Colonic mucosa (tissue), 4 donors: ENCODE results near the gene SKP1. TPM values are rescaled to one million over a fixed set of nuclear protein-coding genes. Genes with fewer than 3 reads are reported as not detected.

ENCODE experiments used
- DNase-seq: peaks from one replicate; pipeline ENCODE4 v3.0.0-alpha.2; 2020
- H3K27ac ChIP-seq: fragments of 200-600 bp; one replicate; pipeline ENCODE4 v1.8.0; 2021
- H3K27me3 ChIP-seq: fragments of 200-600 bp; one replicate; pipeline ENCODE4 v1.8.0; 2021
- H3K36me3 ChIP-seq: fragments of 200-600 bp; one replicate; pipeline ENCODE4 v1.8.0; 2021
- H3K4me1 ChIP-seq: fragments of 200-600 bp; one replicate; pipeline ENCODE4 v1.8.0; 2021; ENCODE audit warnings: mild to moderate bottlenecking
- H3K4me3 ChIP-seq: fragments of 200-600 bp; one replicate; pipeline ENCODE4 v1.8.0; 2021
- H3K9ac ChIP-seq, 2 donors: one replicate each; pipeline ENCODE4 v1.7.0; 2013; ENCODE audit warnings: control low read depth in 2 of 2, low read depth in 2 of 2, low read length in 2 of 2
- H3K9me3 ChIP-seq: fragments of 200-600 bp; one replicate; pipeline ENCODE4 v1.8.0; 2021
- intact Hi-C: fragments of 100-400 bp; cut with DNase I; formaldehyde crosslinking; loops from one replicate; pipeline ENCODE4 v1.14.1; 2022
- total RNA-seq, 2 donors: library from RNA; stranded (reverse); fragmentation: NEBNext Ultra II Directional in 1 of 2; extraction: Animal tissue kit (Norgen Biotek cat#: 25700) in 1 of 2; gene quantifications; one replicate each; pipeline ENCODE4 v1.2.1, GENCODE V29; 2021
- TF ChIP-seq, protein P1 (sequence below): fragments of 200-600 bp; IDR thresholded peaks from one replicate; pipeline ENCODE4 v1.8.0; 2022; ENCODE audit warnings: antibody characterized with exemption, mild to moderate bottlenecking
- donor health status: healthy.
- donor health status: DM: no; HTN: no; CAD: no.
- donor health status: DM: no; HTN: no; CAD: no.

The SKP1 gene
- total RNA-seq, 2 donors from 2014 or later, result 235 to 272 TPM

DNA sequence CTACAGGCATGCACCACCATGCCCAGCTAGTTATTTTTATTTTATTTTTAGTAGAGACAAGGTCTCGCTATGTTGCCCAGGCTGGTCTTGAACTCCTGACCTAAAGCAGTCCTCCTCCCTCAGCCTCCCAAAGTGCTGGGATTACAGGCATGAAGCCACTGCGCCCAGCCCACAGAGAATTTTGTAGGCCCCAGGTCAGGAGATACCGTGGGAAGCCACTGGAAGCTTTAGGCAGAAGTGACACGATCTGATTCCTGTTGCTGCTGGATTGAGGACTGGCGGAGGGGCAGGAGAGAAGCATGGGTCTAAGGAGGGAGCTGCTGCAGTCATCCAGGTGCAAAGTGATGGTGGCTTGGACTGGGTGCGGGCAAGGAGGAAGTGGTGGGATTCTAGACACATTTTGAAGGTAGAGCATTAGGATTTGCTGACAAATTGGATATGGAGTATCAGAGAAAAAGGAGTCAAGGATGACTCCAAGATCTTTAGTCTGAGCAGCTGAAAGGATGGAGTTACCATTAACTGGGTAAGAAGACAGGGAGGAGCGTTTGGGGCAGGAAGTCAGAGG, 41.6 kb downstream of the SKP1 start:
- no peak overlapping the region for H3K9ac ChIP-seq
- TF ChIP-seq, protein P1, sequence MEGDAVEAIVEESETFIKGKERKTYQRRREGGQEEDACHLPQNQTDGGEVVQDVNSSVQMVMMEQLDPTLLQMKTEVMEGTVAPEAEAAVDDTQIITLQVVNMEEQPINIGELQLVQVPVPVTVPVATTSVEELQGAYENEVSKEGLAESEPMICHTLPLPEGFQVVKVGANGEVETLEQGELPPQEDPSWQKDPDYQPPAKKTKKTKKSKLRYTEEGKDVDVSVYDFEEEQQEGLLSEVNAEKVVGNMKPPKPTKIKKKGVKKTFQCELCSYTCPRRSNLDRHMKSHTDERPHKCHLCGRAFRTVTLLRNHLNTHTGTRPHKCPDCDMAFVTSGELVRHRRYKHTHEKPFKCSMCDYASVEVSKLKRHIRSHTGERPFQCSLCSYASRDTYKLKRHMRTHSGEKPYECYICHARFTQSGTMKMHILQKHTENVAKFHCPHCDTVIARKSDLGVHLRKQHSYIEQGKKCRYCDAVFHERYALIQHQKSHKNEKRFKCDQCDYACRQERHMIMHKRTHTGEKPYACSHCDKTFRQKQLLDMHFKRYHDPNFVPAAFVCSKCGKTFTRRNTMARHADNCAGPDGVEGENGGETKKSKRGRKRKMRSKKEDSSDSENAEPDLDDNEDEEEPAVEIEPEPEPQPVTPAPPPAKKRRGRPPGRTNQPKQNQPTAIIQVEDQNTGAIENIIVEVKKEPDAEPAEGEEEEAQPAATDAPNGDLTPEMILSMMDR, result no peak
- no peaks in the 10 kb centered on the region for H3K9me3 ChIP-seq
- no peaks in the 10 kb centered on the region for H3K36me3 ChIP-seq
- H3K27ac ChIP-seq, result no peak overlapping the region
- no peak overlapping the region for H3K4me3 ChIP-seq
- intact Hi-C loops, result no loop called here
- H3K4me1 ChIP-seq, result no peaks in the 10 kb centered on the region
- DNase-seq, result no peak
- H3K27me3 ChIP-seq, result no peaks in the 10 kb centered on the region

DNA sequence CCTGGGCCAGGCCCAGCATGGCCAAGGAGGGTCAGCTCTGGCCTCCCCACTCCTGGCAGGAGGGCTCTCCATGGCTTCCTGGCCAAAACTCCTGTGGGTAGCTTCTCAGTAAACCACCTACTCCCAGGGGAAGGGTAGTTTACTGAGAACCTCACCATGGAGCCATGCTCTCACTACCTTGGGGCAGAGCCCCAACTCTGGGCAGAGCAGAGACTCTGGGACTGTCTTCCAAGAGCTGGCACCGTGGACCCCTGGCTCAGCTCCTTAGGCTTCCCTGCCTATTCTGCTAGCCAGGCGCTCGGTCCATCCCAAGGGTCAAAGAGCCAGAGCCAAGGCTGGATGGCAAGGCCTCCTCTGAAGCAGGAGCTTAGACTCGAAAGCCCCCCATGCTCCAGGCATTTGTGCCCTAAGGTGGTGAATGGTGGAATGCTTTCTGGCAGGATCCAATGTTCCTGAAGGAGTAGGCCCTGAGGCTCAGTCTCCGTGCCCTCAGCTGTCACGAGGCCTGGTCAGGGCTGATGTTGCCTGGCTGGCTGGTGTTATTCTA, 42.7 kb downstream of the SKP1 start:
- TF ChIP-seq, protein P1, result no peak
- Histone ChIP-seq H3K4me1 (no peaks in the 10 kb centered on the region), H3K27me3 (no peaks in the 10 kb centered on the region), H3K9ac (no peak overlapping the region), H3K9me3 (no peaks in the 10 kb centered on the region), H3K36me3 (no peaks in the 10 kb centered on the region), H3K4me3 (no peak overlapping the region), H3K27ac (no peak overlapping the region)
- no peak for DNase-seq
- intact Hi-C loops, result no loop called here

DNA sequence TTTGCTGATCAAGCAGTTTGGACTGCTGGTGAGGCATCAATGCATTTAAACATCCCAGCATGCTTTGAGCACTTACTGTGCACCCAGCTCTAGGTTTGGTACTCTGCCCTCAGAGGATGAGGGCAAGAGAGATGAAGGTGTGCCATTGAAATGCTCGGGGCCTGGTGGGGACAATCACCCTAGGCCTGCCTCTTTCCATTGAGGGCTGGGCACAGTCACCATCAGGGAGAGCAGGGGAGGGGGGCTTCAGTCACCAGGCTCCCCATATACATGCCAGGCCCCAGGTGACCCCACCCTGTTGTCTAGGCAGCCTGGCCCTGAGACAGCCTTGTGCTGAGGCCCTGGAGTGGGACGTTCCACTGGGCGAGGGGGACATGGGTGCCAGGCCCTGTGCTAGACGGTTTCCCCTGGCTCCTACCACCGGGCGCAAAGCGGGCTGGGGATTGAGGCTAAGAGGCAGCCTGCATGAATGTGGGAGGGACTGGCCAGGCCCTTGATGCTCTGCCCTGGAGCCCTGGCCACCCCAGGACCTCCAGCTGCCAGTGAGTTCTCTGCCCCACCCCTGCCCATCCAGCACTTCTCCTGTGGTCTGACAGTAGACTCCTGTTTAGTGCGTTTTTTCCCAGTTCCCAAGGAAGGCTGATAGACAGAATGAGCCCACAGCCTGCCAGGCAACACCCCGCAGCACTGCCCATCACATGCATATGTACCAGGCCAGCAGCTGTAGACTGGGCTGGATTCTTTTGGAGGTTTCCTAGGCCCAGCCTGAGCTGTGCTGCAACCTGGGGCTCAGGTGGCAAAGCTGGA, 43.4 kb downstream of the SKP1 start:
- intact Hi-C loops, result no loop called here

DNA sequence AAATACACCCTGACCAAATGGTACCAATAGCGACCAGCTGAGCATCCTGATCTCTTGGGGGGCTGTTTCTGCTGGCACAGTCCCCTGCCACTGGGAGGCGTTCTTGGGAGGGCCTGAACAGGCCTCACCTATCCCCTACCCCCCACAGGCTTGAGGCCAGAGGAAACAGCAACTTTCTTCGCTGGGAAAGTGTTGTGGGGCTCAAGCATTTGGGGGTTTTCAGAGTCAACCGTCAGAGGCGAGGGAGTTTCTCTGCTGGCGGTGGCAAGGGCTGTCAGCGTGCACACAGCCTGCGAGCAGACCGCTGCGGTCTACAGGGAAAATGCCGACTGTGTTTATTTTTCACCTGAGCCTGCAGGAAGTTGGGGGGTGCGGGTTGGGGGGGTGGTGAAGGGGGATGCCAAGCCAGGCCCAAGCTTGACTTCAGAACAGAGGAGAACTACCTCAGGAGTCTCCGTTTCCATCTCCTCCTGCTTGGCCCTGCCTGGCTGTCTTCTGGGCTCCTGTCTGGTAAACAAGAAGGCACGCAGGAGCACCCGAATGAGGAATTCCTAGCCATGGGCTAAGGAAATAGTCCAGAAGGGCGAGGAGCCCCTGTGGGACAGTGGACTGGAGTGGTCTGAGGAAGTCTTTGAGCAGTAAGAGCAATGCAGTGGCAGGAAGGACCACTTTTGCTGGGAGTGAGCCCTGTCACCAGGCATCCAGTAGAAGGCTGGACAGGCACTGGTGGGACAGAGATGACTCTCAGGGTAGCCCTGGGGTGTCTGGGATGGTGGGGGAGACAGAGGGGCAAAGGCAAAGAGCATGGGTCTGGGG, 44.2 kb downstream of the SKP1 start:
- Histone ChIP-seq H3K27ac (no peak overlapping the region), H3K4me3 (no peak overlapping the region), H3K9me3 (no peaks in the 10 kb centered on the region), H3K9ac (no peak overlapping the region), H3K36me3 (no peaks in the 10 kb centered on the region), H3K4me1 (no peaks in the 10 kb centered on the region), H3K27me3 (no peaks in the 10 kb centered on the region)
- intact Hi-C loops, result no loop called here
- TF ChIP-seq, protein P1, result no peak
- no peak for DNase-seq

More for the DNA sequence above, 43.4 kb downstream of the SKP1 start:
- Histone ChIP-seq H3K9me3 (no peaks in the 10 kb centered on the region), H3K36me3 (no peaks in the 10 kb centered on the region), H3K27ac (no peak overlapping the region), H3K4me1 (no peaks in the 10 kb centered on the region), H3K27me3 (no peaks in the 10 kb centered on the region), H3K9ac (no peak overlapping the region), H3K4me3 (no peak overlapping the region)
- no peak for DNase-seq
- TF ChIP-seq, protein P1, result no peak

DNA sequence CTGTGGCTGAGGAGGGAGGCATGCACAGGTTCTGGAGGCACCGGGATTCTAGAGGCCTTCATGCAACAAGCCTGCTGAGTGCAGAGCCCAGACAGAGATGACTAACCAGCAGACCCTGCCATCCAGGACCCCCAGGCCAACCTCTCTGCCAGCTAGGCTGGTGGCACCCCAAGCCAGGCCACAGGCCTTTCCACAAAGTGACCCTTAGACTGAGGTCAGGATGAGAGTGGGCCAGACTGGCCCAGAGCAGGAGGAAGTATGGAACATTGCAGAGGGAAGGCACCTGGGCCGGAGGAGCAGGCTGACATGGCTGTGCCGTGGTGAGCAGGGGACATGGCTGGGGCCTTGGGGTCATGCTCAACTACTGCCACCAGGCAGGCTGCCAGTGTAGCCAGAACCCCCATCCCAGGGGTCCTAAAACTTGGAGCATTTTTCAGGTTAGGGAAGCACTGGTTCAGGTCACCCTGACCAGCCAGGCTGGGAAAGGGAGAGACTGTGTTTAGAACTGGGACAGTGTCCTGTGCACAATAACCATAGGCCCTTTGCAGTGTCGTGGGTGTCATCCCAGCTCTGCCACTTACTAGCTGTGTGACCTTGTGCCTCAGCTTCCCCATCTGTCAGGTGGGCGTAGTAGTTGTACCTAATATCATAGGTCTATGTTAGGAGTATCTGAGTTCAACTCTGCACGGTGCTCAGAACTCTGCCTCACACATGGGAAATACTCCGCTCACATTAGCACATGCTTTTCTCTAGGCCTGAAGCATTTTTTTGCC, 45.0 kb downstream of the SKP1 start:
- DNase-seq, result no peak
- no peaks in the 10 kb centered on the region for H3K27me3 ChIP-seq
- peak overlapping the region; percentile 3 for H3K27ac ChIP-seq
- H3K9ac ChIP-seq, result peak overlapping the region in 1 of 2 donors; percentile 28
- H3K36me3 ChIP-seq, result no peaks in the 10 kb centered on the region
- H3K9me3 ChIP-seq, result no peaks in the 10 kb centered on the region
- H3K4me1 ChIP-seq, result no peaks in the 10 kb centered on the region
- intact Hi-C loops, result no loop called here
- H3K4me3 ChIP-seq, result no peak overlapping the region
- TF ChIP-seq, protein P1, result no peak
